ENCODE measurements around the gene GPAT3.

DNA sequence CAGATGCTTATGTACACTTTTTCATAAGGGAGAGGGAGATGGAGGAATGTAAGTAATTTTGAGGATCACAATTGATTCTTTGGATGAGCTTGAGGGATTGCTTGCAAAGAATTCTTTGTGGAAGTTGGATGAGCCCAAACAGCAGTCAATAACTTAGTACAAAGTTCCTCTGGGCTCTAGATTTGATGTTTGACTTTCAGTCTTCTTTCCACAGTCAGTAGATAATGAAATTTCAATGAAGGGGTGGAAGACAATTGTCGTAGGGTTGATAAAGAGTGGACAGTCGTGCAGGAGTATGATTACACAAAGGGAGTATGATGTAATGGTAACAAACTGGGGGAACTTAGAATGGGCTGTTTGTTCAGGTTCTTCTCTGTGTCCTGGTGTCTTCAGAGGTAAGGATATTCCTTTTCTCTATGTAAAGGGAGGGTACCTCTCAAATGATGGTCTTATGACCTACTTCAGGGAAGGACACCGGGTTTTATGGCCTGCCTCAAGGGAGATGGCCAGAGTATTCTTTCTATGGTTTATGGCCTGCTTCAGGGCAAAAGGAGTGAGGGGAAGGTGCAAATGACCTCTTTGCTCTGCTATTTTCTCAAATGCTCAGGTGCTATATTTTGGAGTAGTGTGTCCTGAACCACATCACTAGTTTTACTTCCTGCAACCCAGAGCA, 49.3 kb upstream of the GPAT3 start:
- TF ChIP-seq GATA2 (IDR thresholded peaks at IDR 0.05; ENCODE audit: low read depth, low read length), result no peak
- no peak for TF ChIP-seq GATA3 (IDR thresholded peaks at IDR 0.05; ENCODE audit: low read depth, low read length)

Measured in SH-SY5Y (cell line).